GM11168 (cell line): Measurements from ENCODE around the gene SELPLG.

Source experiments
- in situ Hi-C: fragments of 300-500 bp; cut with MboI; formaldehyde crosslinking; loops from one replicate; pipeline ENCODE4 v1.12.0; 2022; ENCODE audit warnings: low sequenced_read_pairs; ENCODE audit not compliant: unreplicated experiment

Gene SELPLG

GRCh38 chr12:108609537-108610335 is 24.0 kb downstream of the SELPLG start:
- in situ Hi-C loops, result no loop called here

GRCh38 chr12:108608616-108609015 is 25.1 kb downstream of the SELPLG start:
- in situ Hi-C loops, result no loop called here

DNA sequence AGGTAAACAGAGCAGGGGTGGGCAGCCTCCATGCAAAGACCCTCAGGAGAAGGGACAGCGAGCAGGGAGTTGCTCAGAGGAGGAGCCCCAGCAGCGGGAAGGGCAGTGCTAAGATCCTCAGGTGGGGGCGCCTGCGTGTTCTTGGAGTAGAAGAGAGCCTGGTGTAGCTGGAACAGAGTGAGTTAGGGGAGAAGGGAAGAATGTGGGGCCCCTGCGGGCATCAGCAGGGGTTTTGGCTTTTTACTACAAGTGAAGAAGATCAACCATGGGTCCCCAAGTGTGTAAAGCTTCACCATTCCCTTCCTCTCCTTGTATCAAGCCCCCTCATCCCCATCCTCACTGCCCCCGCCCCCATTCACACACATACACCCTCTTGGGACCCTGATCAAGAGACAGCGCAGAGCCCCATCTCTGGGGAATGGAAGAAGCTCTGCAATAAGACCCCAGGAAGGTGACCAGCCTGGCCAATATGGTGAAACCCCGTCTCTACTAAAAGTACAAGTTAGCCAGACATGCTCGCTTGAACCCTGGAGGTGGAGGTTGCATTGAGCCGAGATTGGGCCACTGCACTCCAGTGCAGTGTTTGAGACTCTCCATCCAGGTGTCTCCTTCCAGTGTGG is 25.6 kb downstream of the SELPLG start:
- in situ Hi-C loops, result no loop called here

- in situ Hi-C loops, result no loop called here
These were observed 27.2 kb downstream of the SELPLG start for GRCh38 chr12:108606492-108606891.

DNA sequence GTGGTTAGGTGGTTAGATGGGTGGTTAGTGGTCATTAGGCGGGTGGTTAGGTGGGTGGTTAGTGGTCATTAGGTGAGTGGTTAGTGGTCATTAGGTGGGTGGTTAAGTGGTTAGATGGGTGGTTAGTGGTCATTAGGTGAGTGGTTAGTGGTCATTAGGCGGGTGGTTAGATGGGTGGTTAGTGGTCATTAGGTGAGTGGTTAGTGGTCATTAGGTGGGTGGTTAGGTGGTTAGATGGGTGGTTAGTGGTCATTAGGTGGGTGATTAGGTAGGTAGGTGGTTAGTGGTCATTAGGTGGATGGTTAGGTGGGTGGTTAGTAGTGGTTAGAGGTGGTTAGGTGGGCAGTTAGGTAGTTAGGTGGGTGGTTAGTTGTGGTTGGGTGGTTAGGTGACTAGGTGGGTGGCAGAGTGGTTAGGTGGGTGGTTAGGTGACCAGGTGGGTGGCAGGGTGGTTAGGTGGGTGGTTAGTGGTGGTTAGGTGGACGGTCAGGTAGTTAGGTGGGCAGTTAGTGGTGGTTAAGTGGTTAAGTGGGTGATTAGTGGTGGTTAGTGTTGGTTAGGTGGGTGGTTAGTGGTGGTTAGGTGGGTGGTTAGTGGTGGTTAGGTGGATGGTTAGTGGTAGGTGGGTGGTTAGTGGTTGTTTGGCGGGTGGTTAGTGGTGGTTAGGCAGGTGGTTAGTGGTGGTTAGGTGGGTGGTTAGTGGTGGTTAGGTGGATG is 27.8 kb downstream of the SELPLG start:
- in situ Hi-C loops, result no loop called here

DNA sequence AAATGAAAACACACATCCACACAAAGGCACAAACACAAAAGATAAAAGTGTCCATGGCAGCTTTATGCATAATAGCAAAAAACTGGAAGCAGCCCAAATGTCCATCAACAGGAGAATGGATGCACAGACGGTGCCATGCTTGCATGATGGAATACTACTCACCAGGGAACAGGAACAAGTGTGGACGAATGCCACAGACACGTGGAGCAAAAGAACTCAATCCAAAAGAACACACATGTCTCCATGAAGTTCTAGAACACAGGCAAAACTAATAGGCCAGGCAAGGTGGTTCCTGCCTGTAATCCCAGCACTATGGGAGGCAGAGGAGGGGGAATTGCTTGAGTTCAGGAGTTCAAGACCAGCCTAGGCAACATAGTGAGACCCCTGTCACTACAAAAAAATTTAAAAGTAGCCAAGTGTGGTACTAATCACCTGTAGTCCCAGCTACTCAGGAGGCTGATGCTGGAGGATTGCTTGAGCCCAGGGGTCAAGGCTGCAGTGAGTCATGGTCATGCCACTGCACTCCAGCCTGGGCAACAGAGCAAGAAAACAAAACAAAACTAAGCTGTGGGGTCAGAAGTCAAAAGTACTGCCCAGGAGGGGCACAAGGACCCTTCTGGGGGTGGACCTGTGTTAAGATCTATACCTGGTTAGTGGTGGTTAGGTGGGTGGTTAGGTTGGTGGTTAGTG is 28.5 kb downstream of the SELPLG start:
- in situ Hi-C loops, result no loop called here

- in situ Hi-C loops, result no loop called here
These were observed 29.3 kb downstream of the SELPLG start for GRCh38 chr12:108604208-108604941.

DNA sequence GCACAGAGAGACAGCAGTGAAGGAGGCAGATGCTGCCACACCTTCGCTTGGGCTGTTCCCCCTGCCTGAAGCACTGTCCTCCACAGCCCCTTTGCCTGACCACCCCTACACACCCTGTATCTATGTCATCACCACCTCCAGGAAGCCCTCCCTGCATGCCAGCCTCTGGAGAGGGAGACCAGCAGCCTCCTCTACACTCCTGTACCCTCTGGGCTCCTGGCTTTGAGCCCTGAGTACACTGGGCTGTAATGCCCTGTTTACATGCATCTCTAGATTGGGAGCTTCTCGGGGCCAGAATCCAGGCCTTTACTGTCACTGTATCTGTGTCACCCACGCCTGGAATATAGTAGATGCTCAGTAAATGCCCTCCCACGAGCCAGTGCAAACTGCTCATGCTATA is 30.0 kb downstream of the SELPLG start:
- in situ Hi-C loops, result no loop called here

DNA sequence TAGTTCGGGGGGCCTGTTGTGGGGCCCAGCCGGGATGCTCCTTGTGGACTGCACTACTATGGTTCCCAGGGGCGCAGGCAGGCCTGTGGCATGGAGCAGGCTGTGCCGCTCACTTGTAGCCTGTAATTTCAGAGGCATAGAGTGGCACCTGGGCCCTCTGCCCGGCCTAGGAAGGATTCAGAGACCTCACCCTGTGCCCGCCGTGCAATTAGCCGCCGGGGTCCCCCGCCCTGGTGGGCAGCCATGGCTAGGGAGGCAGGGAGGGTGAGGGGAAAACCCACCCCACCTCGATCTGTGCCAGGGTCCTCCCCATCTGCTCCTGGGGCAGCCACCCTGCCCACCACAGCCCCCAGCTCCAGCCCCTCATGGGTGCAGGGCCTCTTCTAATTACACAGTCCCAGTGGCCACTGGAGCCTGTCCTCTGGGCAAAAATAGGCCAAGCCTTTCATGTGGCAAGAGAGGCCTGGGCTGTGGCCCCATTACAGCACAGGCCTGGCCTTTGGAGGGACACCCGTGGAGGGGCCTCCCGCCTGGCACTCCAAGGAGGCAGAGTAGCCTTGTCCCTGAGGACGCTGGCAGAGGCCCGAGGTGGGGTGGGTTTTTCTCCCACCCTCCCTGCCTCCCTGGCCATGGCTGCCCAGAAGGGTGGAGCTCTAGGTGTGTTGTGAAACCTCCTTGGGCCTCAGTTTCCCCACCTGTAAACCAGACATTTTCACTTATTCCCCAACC is 30.6 kb downstream of the SELPLG start:
- in situ Hi-C loops, result no loop called here

DNA sequence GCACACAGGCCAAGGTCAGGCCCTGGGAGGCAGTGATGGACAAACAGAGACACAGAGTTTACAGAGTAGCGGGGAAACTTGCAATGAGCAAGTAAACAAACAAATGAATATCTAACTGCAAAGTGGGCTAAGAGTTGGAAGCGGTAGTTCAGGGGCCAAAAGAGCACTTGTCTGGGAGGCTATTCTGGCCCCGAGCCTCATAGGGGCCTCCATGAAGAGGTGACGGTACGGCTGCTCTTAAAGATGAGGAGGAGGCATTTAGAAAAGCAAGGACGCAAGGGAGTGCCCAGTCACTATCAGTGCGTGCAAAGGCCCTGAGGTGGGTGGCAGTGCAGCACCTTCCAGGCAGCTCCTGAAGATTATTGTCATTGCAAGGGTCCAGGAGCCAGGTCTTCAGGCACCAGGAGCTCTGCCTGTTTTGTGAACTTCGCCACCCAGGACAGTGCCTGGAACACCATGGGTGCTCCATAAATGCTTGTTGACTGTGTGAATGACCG is 31.4 kb downstream of the SELPLG start:
- in situ Hi-C loops, result no loop called here

DNA sequence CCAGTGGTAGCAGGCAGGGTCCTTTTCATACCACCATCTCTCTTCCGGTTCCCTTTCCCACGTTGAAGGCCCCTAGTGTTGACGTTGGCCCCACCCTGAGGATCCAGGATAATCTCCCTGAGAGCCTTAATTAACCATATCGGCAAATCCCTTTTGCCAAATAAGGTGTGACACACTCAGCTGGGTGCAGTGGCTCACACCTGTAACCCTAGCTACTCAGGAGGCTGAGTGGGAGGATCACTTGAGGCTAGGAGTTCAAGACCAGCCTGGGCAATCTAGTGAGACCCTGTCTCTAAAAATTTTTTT is 33.0 kb downstream of the SELPLG start:
- in situ Hi-C loops, result no loop called here

DNA sequence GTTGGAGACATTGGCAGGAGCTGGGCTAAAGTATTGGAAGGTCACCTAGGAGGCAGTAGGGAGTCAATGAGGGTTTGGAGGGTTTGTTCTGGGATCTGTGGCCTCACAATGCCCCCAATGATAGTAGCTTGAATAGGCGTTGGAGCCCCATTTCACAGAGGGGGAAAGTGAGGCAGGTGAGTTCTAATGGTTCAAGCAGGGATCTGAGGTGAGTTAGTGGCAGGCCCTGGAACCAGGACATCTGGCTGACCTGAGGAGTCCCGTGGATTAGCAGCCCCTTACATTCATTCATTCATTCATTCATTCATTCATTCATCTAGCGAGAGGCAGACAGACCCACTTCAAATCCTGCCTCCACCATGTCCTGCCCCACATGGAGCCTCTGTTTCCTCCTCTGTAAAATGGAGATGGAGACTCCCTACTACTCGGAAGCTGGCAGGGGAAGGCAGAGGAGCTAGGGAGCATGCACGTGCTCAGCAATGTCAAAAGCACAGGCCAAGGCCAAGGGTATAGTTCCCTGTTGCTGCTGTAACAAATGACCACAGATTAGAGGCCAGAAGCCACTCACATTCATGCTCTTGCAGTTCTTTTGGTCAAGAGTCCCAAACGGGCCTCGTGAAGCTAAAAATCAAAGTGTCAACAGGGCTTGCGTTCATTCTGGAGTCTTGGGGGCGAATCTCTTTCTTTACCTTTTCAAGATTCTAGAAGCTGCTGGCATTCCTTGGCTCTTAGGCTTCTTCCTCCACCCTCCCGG is 33.6 kb downstream of the SELPLG start:
- in situ Hi-C loops, result no loop called here

- in situ Hi-C loops, result no loop called here
These were observed 34.2 kb downstream of the SELPLG start for GRCh38 chr12:108599541-108599940.

- in situ Hi-C loops, result no loop called here
These were observed 35.0 kb downstream of the SELPLG start for GRCh38 chr12:108598553-108599250.

- in situ Hi-C loops, result no loop called here
These were observed 35.9 kb downstream of the SELPLG start, which contains the start of gene TMEM119 for GRCh38 chr12:108597559-108598471. TSS of gene TMEM119 (minus strand) at chr12:108598084. CDS start at chr12:108592383, 5,701 bp downstream.

DNA sequence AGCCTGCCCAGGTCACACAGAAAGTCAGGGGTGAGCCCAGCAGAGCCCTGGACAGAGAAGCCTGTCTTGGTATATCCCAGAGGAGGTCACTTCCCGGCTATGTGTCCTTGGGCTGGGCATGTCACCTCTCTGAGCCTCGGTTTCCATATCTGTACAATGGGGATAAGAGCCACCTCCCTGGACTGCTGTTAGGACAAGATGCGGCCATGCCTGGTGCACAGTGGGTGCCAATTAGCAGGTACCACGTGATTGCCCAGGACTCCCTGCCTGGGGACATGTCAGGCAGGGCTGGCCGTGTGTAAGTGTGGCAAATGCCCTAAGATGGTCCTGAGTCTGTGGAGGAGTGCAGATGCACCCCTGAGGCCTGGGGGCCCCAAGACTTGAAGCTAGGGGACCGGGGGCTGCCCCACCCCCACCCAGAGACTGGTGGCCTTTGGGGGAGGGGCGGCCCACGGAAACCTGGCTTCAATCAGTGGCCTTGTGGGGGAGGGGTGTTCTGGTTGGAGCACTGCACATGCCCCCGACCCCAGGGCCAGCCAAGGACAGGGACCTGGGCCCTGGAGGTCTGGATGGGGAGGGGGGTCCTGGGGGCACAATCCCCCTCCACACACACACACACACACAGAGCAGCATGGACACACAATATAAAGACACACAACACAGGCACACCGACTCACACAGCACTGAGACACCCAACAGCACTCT is 36.7 kb downstream of the SELPLG start:
- in situ Hi-C loops, result no loop called here
